ENCODE results near the gene CALU.

GRCh38 chr7:128734890-128735289 lies 4.3 kb upstream of the CALU start:
- TF ChIP-seq FOXM1 (IDR thresholded peaks at IDR 0.05; ENCODE audit: borderline replicate concordance) (no peak), NFRKB (IDR thresholded peaks at IDR 0.05) (no peak), LEF1 (IDR thresholded peaks at IDR 0.05; ENCODE audit: borderline replicate concordance) (no peak), BHLHE40 (IDR thresholded peaks at IDR 0.05; ENCODE audit: borderline replicate concordance) (no peak), TARDBP (IDR thresholded peaks at IDR 0.05) (no peak), FOXA1 (IDR thresholded peaks at IDR 0.05) (no peak), SUZ12 (IDR thresholded peaks at IDR 0.05) (no peak), ELF4 (IDR thresholded peaks at IDR 0.05) (no peak), CTBP1 (IDR thresholded peaks at IDR 0.05; ENCODE audit: borderline replicate concordance) (no peak), SP1 (IDR thresholded peaks at IDR 0.05) (no peak), ARNT (IDR thresholded peaks at IDR 0.05) (no peak)
